Hematopoietic multipotent progenitor cell treated with erythropoietin and hydrocortisone succinate and interleukin-3 and kit ligand, for 8 days (in vitro differentiated cells): ENCODE measurements around the gene CABP7.
A peak's percentile ranks its signal among the peaks of the same experiment; 100 is the strongest.

Experiments used
- DNase-seq: peaks from one replicate; pipeline ENCODE4 v3.0.0-alpha.2; 2015

CABP7 gene

DNA sequence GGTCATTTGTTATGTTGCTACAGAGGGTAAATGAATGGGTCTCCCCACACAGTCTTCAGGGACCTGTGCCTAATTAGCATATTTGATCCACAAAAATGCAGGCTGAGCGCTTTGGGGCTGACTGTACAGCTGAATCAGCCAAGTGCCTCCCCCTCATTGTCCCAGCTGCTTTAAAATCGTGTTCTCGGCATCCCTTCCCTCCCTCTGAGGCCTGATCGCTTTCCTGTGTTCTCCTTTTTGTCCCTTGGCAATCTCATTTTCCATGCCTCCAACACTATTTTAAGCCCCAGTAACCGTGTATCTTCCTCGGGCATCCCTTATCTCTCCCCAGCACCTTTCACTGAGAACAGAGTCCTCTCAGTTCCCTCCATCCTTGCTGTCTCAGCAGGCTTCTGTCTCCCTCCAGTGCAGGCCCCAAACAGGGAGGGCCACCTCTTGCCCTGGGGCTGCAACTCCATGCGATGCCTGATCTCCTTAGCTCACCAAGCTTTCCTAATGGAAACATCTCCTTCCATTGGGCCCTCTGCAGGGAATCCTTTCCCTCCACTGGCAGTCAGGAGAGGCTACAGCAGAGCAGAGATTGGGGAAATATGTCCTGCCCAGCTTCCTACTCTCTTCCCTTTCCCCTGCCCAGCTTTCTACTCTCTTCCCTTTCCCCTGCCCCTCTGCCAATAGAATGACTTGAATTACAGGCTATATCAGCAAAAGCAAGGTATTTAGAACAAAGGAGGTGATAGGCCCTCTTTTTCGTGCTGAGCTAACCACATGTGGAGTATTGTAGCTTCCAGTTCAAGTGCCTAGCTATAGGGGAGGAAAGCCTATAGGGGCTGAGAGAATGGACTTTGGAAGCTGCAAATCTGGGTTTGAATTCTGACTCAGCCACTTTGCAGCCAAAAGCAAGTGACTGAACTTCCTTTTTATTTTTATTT, 61.2 kb downstream of the CABP7 start:
- peak; percentile 91 for DNase-seq
